ENCODE results near the gene RCC1.
"Not testable (repeated sequence)": the region's sequence is repeated elsewhere in the genome, so short reads cannot be mapped to it uniquely, and the experiment has no call there.

Gene RCC1, protein sequence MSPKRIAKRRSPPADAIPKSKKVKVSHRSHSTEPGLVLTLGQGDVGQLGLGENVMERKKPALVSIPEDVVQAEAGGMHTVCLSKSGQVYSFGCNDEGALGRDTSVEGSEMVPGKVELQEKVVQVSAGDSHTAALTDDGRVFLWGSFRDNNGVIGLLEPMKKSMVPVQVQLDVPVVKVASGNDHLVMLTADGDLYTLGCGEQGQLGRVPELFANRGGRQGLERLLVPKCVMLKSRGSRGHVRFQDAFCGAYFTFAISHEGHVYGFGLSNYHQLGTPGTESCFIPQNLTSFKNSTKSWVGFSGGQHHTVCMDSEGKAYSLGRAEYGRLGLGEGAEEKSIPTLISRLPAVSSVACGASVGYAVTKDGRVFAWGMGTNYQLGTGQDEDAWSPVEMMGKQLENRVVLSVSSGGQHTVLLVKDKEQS

GRCh38 chr1:28505406-28506187 lies at the start of gene RCC1:
TSS of gene RCC1 (plus strand) at chr1:28506043. CDS start at chr1:28529867, 23,824 bp downstream.
- peak; percentile 87 for DNase-seq

DNA sequence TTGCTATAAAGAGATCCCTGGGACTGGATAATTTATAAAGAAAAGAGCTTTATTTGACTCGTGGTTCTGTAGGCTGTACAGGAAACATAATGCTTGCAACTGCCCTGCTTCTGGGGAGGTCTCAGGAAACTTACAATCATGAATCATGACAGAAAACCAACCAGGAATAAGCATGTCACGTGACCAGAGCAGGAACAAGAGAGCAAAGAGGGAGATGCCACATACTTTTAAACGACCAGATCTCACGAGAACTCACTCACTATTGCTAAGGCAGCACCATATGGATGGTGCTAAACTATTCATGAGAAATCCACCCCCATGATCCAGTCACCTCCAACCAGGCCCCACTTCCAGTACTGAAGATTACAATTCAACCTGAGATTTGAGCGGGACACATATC lies 49.8 kb upstream of the RCC1 start:
- no peak for DNase-seq

- no peak for DNase-seq
These were observed 48.2 kb upstream of the RCC1 start for GRCh38 chr1:28457678-28458077.

DNA sequence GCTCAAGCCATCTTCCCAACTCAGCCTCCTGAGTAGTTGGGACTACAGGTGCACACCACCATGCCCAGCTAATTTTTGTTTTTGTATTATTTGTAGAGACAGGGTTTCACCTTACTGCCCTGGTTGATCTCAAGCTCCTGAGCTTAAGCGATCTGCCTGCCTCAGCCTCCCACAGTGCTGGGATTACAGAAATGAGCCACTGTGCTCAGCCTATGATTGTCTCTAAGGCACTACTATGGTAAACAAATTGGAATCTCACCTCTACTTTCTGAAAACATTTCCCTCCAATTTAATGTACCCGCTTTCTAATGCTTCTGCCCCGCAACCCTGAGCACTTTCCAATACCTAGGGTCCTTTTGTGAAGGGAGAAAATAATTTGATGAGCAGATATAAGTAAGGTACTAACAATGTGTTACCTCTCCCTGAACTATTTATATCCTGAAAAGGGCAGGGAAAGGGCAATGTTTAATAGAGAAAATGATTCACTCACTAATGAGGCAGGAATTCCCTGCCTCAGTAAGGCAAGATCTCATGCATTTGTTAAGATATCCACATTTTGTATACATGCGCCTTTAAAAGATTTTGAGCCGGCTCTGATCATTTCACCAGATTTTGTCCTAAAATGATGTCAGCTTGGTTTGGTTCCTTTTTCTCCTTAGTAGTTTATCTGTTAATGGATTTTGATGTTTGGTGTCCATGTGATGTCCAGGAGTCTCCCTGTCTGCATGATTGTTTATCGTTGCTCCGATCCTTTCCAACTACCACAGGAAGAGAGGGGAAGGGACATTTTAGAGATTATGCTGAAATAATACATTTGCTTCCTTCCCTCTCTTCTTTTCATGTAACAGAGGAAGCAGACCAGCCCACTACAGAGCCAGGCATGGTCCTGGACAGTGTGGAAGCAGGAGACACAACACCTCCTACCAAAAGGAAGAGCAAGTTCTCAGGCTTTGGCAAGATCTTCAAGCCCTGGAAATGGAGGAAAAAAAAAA lies 47.3 kb upstream of the RCC1 start:
- DNase-seq: no peak

DNA sequence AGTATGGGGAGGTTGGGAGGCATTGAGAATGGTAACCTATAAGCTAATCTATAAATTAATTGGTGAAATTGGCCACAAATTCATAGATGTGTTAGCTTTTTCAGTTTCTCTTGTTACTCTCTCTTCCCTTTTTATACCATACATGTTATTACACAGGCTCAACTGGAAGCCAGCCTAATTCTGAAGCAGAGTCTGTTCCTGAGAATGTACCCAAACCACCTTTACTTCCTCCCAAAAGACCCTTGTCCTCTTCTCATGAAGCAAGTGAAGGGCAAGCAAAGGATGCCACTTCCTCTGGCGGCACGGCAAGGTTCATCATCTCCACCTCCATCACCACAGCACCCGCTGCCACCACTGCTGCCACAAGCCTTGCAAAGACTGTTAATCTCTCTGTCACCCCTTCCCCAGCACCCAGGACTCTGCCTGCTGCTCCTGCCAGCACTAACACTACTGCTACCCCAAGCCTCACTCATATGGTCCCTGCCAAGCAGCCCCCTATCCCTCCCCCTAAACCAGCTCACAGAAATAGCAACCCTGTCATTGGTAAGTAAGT lies 39.5 kb upstream of the RCC1 start:
- DNase-seq: no peak

DNA sequence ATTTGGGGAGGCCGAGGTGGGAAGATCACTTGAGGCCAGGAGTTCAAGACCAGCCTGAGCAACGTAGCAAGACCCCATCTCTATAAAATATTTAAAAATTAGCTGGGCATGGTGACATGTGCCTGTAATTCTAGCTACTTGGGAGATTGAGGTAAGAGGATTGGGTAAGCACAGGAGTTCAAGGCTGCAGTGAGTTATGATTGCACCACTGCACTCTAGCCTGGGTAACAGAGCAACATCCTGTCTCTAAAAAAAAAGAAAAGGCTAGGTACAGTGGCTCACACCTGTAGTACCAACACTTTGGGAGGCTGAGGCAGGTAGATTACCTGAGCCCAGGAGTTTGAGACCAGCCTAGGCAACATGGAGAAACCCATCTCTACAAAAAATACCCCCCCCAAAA lies 35.7 kb upstream of the RCC1 start:
- DNase-seq: no peak

DNA sequence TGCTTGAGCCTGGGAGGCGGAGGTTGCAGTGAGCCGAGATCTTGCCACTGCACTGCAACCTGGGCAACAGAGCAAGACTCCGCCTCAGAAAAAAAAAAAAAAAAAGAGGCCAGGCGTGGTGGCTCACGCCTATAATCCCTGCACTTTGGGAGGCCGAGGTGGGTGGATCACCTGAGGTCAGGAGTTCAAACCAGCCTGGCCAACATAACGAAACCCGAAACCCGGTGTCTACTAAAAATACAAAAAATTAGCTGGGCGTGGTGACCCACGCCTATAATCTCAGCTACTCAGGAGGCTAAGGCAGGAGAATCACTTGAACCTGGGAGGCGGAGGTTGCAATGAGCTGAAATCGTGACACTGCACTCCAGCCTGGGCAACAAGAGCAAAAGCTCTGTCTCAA lies 26.3 kb upstream of the RCC1 start:
- not testable (repeated sequence) for DNase-seq

- DNase-seq: no peak
These were observed 25.5 kb upstream of the RCC1 start for GRCh38 chr1:28480308-28480707.

DNA sequence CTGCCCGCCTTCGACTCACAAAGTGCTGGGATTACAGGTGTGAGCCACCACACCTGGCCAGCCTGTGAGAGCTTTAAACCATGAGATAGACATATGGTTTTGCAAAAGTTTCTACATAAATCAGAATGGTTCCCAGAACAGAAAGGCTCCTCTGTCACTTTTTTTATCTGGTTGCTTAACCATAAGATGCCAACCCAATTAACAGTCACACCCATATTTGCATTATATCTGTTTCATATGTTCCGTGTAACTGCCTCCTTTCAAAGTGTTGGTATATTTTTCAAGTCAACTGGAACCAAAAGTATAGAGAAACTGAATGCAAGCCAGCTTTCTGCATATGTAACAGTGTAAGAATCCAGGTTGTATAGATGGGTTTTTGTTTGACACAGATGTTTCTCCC lies 23.7 kb upstream of the RCC1 start:
- no peak for DNase-seq

DNA sequence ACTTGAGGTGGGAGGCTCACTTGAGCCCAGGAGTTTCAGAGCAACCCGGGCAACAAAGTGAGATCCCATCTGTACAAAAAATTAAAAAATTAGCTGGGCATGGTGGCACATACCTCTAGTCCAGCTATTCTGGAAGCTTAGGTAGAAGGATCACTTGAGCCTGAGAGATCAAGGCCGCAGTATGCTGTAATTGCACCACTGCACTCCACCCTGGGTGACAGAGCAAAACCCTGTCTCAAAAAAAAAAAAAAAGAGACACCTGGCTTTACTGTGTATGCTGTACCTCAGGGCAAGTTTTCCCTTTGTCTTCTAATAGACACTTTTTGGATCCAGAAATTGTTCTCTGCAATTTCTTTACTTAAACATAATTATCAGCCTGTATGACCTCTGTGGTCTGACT lies 23.1 kb upstream of the RCC1 start:
- no peak for DNase-seq

- no peak for DNase-seq
These were observed 11.1 kb upstream of the RCC1 start for GRCh38 chr1:28494737-28495136.

DNA sequence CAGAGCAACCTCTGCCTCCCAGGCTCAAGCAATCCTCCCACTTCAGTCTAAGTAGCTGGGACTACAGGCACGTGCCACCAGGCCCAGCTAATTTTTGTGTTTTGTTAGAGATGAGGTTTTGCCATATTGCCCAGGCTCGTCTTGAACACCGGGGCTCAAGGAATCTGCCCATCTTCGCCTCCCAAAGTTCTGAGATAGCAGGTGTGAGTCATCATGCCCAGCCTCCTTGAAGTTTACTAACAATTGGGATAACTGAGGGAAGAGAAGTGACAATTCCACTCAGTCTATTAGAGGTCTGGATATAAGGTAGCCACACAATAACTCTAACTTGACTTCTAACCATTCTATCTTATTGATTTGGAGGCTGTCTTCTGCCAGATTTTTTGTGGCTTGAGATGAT lies 6.3 kb upstream of the RCC1 start:
- DNase-seq: no peak

DNA sequence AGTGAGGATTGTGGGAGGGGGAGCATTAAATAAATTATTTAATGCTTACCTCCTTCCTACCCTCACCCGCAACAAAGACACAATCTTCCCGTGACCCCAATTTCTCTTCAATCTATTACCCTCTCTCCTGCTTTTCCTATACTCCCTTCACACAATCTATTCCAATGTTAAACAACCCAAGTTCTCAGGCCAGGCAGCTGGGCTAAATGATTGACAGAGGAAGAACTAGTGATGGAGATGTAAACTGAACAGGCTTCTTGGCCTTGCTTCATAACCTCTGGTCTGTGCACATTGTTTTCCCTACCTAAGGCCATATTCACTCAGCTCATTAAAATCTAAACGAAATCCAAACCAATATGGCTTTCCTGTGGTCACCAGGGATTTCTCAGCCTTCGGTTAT lies 3.9 kb upstream of the RCC1 start:
- DNase-seq: no peak

DNA sequence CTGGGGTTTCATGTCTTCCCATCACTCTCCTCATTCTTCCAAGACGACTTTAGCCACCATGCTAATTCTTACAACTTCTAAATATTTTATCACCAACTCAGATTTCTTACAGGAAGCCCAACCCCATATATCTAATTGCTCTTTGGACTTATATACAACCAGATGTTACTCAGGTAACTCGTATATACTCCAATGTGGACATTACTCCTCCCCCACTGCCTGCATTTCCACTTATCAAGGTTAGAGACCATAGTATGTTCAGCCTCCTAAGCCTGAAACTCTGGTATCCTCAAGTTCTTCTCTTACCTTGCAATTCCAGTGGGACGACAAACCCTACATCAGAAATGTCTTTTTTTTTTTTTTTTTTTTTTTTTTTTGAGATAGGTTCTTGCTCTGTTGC lies 2.7 kb upstream of the RCC1 start:
- no peak for DNase-seq

- DNase-seq: no peak
These were observed 1.0 kb downstream of the RCC1 start for GRCh38 chr1:28506907-28507246.

DNA sequence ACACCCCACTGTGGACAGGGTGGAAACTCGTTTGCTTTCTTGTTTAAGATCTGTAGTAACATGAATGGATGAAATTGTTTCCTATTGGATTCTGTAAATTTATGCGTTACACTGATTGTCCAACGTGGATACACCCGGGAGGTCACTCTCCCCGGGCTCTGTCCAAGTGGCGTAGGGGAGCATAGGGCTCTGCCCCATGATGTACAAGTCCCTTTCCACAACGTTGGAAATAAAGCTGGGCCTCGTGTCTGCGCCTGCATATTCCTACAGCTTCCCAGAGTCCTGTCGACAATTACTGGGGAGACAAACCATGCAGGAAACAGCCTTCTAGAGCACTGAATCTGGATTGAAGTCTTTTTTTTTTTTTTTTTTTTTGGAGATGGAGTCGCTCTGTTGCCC lies 1.4 kb downstream of the RCC1 start:
- DNase-seq: no peak

DNA sequence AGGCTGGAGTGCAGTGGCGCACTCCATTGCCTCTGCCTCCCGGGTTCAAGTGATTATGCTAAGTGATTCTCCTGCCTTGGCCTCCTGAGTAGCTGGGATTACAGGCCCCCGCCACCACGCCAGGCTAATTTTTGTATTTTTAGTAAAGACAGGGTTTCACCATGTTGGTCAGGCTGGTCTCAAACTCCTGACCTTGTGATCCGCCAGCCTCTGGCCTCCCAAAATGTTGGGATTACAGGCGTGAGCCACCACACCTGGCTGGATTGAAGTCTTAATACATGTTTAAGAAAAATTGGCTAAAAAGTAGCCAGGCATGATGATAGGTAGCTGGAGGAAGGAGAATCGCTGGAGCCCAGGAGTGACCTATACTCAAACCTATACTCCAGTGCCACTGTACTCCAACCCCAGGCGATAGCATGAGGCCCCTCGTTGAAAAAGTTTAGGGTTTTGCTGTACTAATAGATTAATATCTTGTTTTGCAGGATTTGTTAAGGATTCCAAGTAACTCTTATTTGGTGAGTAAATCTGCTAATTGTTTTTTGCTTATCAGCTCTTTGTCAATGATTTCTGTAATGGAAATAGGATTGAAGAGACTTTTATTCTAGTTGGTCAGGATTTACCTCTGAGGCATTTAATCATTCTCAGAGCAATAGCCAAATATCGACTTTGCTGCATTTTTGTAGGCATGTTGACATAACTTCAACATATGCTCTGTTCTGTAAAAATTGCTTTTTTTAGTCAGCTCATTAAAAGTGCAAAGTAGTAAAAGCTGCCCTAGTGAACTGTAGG lies 2.0 kb downstream of the RCC1 start:
- no peak for DNase-seq

DNA sequence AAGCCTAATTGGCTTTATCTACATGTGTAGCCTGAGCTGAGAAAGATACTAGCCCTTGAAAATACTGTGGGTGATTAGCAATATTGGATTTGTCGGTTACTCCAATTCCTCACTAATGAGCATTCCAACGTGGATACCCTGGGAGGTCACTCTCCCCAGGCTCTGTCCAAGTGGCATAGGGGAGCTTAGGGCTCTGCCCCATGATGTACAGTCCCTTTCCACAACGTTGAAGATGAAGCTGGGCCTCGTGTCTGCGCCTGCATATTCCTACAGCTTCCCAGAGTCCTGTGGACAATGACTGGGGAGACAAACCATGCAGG lies 2.6 kb downstream of the RCC1 start:
- no peak for DNase-seq

DNA sequence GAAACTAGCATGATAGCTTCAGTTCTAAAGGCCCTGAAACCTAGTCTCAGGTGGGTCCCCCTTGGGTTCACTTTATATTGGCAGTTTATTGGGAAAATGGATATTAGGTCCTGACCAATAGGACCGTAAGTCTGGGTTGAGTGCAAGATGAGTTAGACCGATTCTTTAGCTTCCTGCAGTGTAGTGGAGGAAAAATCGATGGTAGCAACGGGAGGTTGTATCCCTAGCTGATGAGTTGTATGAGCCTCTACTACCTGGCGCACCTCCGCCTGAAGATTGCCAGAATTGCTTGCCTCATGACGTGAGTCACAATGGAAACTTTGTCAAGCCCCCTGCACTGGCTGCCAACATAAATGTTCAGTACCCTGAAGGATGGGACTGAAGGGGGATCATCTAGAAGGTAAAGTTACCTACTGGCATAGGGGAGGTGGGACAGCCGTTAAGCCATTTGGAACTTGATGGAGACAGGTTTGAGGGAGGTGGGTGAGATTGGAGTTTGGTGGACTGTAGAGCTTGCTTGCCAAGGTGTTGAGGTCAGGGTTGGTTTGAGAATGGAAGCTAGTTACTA lies 3.9 kb downstream of the RCC1 start:
- no peak for DNase-seq

- no peak for DNase-seq
These were observed 4.6 kb downstream of the RCC1 start for GRCh38 chr1:28510273-28510969.

GRCh38 chr1:28510970-28511440 lies 5.2 kb downstream of the RCC1 start:
- no peak for DNase-seq

All from NCI-H748 treated with DMSO at 0.1 percent for 48 hours (cell line).